ENCODE data around the gene CCN6.
"Not testable (repeated sequence)": the region's sequence is repeated elsewhere in the genome, so short reads cannot be mapped to it uniquely, and the experiment has no call there.

Gene CCN6

GRCh38 chr6:112041535-112041934 lies 12.4 kb upstream of the CCN6 start:
- H3K4me3 ChIP-seq (ENCODE audit: low read depth in 1 of 2, low read length in 2 of 2): no peak overlapping the region
- peaks cover 0 to 36% of the 10 kb centered on the region in 2 donors for H3K4me1 ChIP-seq (ENCODE audit: control insufficient read depth in 1 of 2, insufficient read depth in 2 of 2, low read length in 2 of 2)
- H3K36me3 ChIP-seq (ENCODE audit: control insufficient read depth in 1 of 2, insufficient read depth in 2 of 2, low read length in 2 of 2): peaks cover 0 to 4% of the 10 kb centered on the region in 2 donors
- no peak overlapping the region for H3K27ac ChIP-seq (ENCODE audit: low read length)
- H3K27me3 ChIP-seq (ENCODE audit: low read depth, low read length): no peaks in the 10 kb centered on the region
- no peaks in the 10 kb centered on the region for H3K9me3 ChIP-seq (ENCODE audit: control insufficient read depth in 1 of 2, low read length in 2 of 2)

- Histone ChIP-seq H3K27me3 (ENCODE audit: low read depth, low read length) (no peaks in the 10 kb centered on the region), H3K9me3 (ENCODE audit: control insufficient read depth in 1 of 2, low read length in 2 of 2) (no peaks in the 10 kb centered on the region), H3K27ac (ENCODE audit: low read length) (peak overlapping the region; percentile 97), H3K4me1 (ENCODE audit: control insufficient read depth in 1 of 2, insufficient read depth in 2 of 2, low read length in 2 of 2) (peaks cover 0 to 27% of the 10 kb centered on the region in 2 donors), H3K36me3 (ENCODE audit: control insufficient read depth in 1 of 2, insufficient read depth in 2 of 2, low read length in 2 of 2) (peaks cover 0 to 4% of the 10 kb centered on the region in 2 donors), H3K4me3 (ENCODE audit: low read depth in 1 of 2, low read length in 2 of 2) (peak overlapping the region; percentile 67 to 94)
These were observed 10.6 kb upstream of the CCN6 start for GRCh38 chr6:112043032-112044007.

- peaks cover 0 to 24% of the 10 kb centered on the region in 2 donors for H3K4me1 ChIP-seq (ENCODE audit: control insufficient read depth in 1 of 2, insufficient read depth in 2 of 2, low read length in 2 of 2)
- H3K36me3 ChIP-seq (ENCODE audit: control insufficient read depth in 1 of 2, insufficient read depth in 2 of 2, low read length in 2 of 2): peaks cover 0 to 4% of the 10 kb centered on the region in 2 donors
- no peaks in the 10 kb centered on the region for H3K9me3 ChIP-seq (ENCODE audit: control insufficient read depth in 1 of 2, low read length in 2 of 2)
- H3K4me3 ChIP-seq (ENCODE audit: low read depth in 1 of 2, low read length in 2 of 2): no peak overlapping the region
- H3K27ac ChIP-seq (ENCODE audit: low read length): no peak overlapping the region
- H3K27me3 ChIP-seq (ENCODE audit: low read depth, low read length): no peaks in the 10 kb centered on the region
These were observed 9.7 kb upstream of the CCN6 start for GRCh38 chr6:112044196-112044595.

- H3K36me3 ChIP-seq (ENCODE audit: control insufficient read depth in 1 of 2, insufficient read depth in 2 of 2, low read length in 2 of 2): peaks cover 0 to 4% of the 10 kb centered on the region in 2 donors
- no peak overlapping the region for H3K27ac ChIP-seq (ENCODE audit: low read length)
- H3K4me3 ChIP-seq (ENCODE audit: low read depth in 1 of 2, low read length in 2 of 2): no peak overlapping the region
- H3K27me3 ChIP-seq (ENCODE audit: low read depth, low read length): no peaks in the 10 kb centered on the region
- H3K9me3 ChIP-seq (ENCODE audit: control insufficient read depth in 1 of 2, low read length in 2 of 2): no peaks in the 10 kb centered on the region
- peaks cover 0 to 24% of the 10 kb centered on the region in 2 donors for H3K4me1 ChIP-seq (ENCODE audit: control insufficient read depth in 1 of 2, insufficient read depth in 2 of 2, low read length in 2 of 2)
These were observed 9.0 kb upstream of the CCN6 start for GRCh38 chr6:112044856-112045255.

GRCh38 chr6:112047523-112047922 lies 6.4 kb upstream of the CCN6 start:
- not testable (repeated sequence) for H3K9me3 ChIP-seq (ENCODE audit: control insufficient read depth in 1 of 2, low read length in 2 of 2); H3K4me3 ChIP-seq (ENCODE audit: low read depth in 1 of 2, low read length in 2 of 2); H3K27ac ChIP-seq (ENCODE audit: low read length); H3K36me3 ChIP-seq (ENCODE audit: control insufficient read depth in 1 of 2, insufficient read depth in 2 of 2, low read length in 2 of 2); H3K27me3 ChIP-seq (ENCODE audit: low read depth, low read length)
- H3K4me1 ChIP-seq (ENCODE audit: control insufficient read depth in 1 of 2, insufficient read depth in 2 of 2, low read length in 2 of 2): peaks cover 0 to 24% of the 10 kb centered on the region in 2 donors

- H3K36me3 ChIP-seq (ENCODE audit: control insufficient read depth in 1 of 2, insufficient read depth in 2 of 2, low read length in 2 of 2): no peaks in the 10 kb centered on the region
- peaks cover 0 to 14% of the 10 kb centered on the region in 2 donors for H3K4me1 ChIP-seq (ENCODE audit: control insufficient read depth in 1 of 2, insufficient read depth in 2 of 2, low read length in 2 of 2)
- no peak overlapping the region for H3K4me3 ChIP-seq (ENCODE audit: low read depth in 1 of 2, low read length in 2 of 2)
- H3K9me3 ChIP-seq (ENCODE audit: control insufficient read depth in 1 of 2, low read length in 2 of 2): no peaks in the 10 kb centered on the region
- no peaks in the 10 kb centered on the region for H3K27me3 ChIP-seq (ENCODE audit: low read depth, low read length)
- no peak overlapping the region for H3K27ac ChIP-seq (ENCODE audit: low read length)
These were observed 4.7 kb upstream of the CCN6 start for GRCh38 chr6:112049026-112049799.

- H3K4me1 ChIP-seq (ENCODE audit: control insufficient read depth in 1 of 2, insufficient read depth in 2 of 2, low read length in 2 of 2): peaks cover 0 to 6% of the 10 kb centered on the region in 2 donors
- H3K27me3 ChIP-seq (ENCODE audit: low read depth, low read length): no peaks in the 10 kb centered on the region
- no peaks in the 10 kb centered on the region for H3K9me3 ChIP-seq (ENCODE audit: control insufficient read depth in 1 of 2, low read length in 2 of 2)
- no peak overlapping the region for H3K4me3 ChIP-seq (ENCODE audit: low read depth in 1 of 2, low read length in 2 of 2)
- H3K36me3 ChIP-seq (ENCODE audit: control insufficient read depth in 1 of 2, insufficient read depth in 2 of 2, low read length in 2 of 2): no peaks in the 10 kb centered on the region
- no peak overlapping the region for H3K27ac ChIP-seq (ENCODE audit: low read length)
These were observed 3.9 kb upstream of the CCN6 start for GRCh38 chr6:112049996-112050395.

GRCh38 chr6:112050429-112050828 lies 3.5 kb upstream of the CCN6 start:
- Histone ChIP-seq H3K9me3 (ENCODE audit: control insufficient read depth in 1 of 2, low read length in 2 of 2) (no peaks in the 10 kb centered on the region), H3K4me3 (ENCODE audit: low read depth in 1 of 2, low read length in 2 of 2) (no peak overlapping the region), H3K36me3 (ENCODE audit: control insufficient read depth in 1 of 2, insufficient read depth in 2 of 2, low read length in 2 of 2) (no peaks in the 10 kb centered on the region), H3K4me1 (ENCODE audit: control insufficient read depth in 1 of 2, insufficient read depth in 2 of 2, low read length in 2 of 2) (peaks cover 0 to 2% of the 10 kb centered on the region in 2 donors), H3K27me3 (ENCODE audit: low read depth, low read length) (no peaks in the 10 kb centered on the region), H3K27ac (ENCODE audit: low read length) (no peak overlapping the region)

- H3K27me3 ChIP-seq (ENCODE audit: low read depth, low read length); H3K4me1 ChIP-seq (ENCODE audit: control insufficient read depth in 1 of 2, insufficient read depth in 2 of 2, low read length in 2 of 2); H3K27ac ChIP-seq (ENCODE audit: low read length); H3K36me3 ChIP-seq (ENCODE audit: control insufficient read depth in 1 of 2, insufficient read depth in 2 of 2, low read length in 2 of 2); H3K4me3 ChIP-seq (ENCODE audit: low read depth in 1 of 2, low read length in 2 of 2); H3K9me3 ChIP-seq (ENCODE audit: control insufficient read depth in 1 of 2, low read length in 2 of 2): not testable (repeated sequence)
These were observed 2.6 kb upstream of the CCN6 start for GRCh38 chr6:112051251-112051740.

GRCh38 chr6:112054555-112055190 lies 769 bp downstream of the CCN6 start:
- H3K36me3 ChIP-seq (ENCODE audit: control insufficient read depth in 1 of 2, insufficient read depth in 2 of 2, low read length in 2 of 2): no peaks in the 10 kb centered on the region
- no peaks in the 10 kb centered on the region for H3K9me3 ChIP-seq (ENCODE audit: control insufficient read depth in 1 of 2, low read length in 2 of 2)
- no peaks in the 10 kb centered on the region for H3K4me1 ChIP-seq (ENCODE audit: control insufficient read depth in 1 of 2, insufficient read depth in 2 of 2, low read length in 2 of 2)
- H3K27me3 ChIP-seq (ENCODE audit: low read depth, low read length): no peaks in the 10 kb centered on the region
- no peak overlapping the region for H3K27ac ChIP-seq (ENCODE audit: low read length)
- H3K4me3 ChIP-seq (ENCODE audit: low read depth in 1 of 2, low read length in 2 of 2): no peak overlapping the region

Data from muscle layer of duodenum (tissue), 2 donors.